LHCN-M2 (cell line): ENCODE data around the gene SPATA46. TPM values are rescaled to one million over a fixed set of nuclear protein-coding genes. Genes with fewer than 3 reads are reported as not detected.
A peak's percentile ranks its signal among the peaks of the same experiment; 100 is the strongest.
"Not testable (repeated sequence)": the region's sequence is repeated elsewhere in the genome, so short reads cannot be mapped to it uniquely, and the experiment has no call there.

Experiments
- DNase-seq: peaks from one replicate; pipeline ENCODE4 v3.0.0-alpha.2; 2012; ENCODE audit warnings: low read depth
- total RNA-seq: library from RNA; depleted of rRNA; stranded (reverse); fragments of >200 nt; gene quantifications from 2 replicates; pipeline ENCODE4 v1.2.3, GENCODE V29; 2014

The SPATA46 gene
- total RNA-seq, 1 experiment from 2014 or later, result not detected

- DNase-seq, result peak; percentile 70
Measured at GRCh38 chr1:162357681-162358266, 18.9 kb downstream of the SPATA46 start.

DNA sequence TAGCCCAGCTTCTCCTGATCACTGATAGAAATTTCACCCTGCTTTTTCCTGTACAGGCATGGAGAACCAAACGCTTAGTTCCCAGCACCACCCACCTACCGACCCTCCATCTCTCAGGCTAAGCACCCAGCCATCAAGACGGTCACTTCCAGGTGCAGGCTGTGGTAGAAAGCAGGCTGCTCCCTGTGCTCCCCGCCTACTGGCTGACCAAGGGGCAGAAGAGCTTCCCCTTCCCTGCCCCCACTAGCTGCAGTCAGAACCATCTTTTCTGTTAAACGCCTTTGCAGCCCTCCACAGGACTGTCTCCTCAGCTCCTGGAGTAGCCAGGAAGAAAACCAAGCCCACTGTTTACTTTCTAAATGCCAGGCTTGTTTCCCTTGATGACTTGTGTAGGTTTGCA lies 23.0 kb downstream of the SPATA46 start:
- DNase-seq, result no peak

GRCh38 chr1:162353078-162353477 lies 23.6 kb downstream of the SPATA46 start:
- no peak for DNase-seq

- not testable (repeated sequence) for DNase-seq
Measured at GRCh38 chr1:162351874-162352273, 24.8 kb downstream of the SPATA46 start.

- DNase-seq, result no peak
Measured at GRCh38 chr1:162351246-162351842, 25.3 kb downstream of the SPATA46 start.

GRCh38 chr1:162349635-162350330 lies 26.9 kb downstream of the SPATA46 start:
- peak; percentile 57 for DNase-seq

- DNase-seq, result no peak
Measured at GRCh38 chr1:162347281-162347680, 29.4 kb downstream of the SPATA46 start.

DNA sequence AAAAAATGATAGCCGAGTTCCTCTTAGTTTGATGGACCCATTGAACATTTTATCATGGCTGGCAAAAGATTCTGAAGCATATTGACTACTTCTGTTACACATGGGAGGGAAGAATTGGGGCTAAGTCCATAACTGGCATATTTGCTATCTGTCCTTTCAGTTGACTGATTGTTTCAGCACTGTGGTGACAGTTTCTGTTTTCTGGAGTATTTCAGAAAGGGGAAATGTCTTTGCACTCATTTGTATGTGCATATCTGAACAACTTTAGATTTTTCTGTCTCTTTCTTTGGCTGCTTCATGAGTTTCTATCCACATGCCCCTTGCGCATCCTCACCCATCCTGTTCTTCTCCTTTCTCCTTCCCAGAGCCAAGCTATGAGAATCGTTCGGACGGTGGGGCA lies 33.2 kb downstream of the SPATA46 start:
- DNase-seq, result no peak

- no peak for DNase-seq
Measured at GRCh38 chr1:162342452-162342983, 34.1 kb downstream of the SPATA46 start.

DNA sequence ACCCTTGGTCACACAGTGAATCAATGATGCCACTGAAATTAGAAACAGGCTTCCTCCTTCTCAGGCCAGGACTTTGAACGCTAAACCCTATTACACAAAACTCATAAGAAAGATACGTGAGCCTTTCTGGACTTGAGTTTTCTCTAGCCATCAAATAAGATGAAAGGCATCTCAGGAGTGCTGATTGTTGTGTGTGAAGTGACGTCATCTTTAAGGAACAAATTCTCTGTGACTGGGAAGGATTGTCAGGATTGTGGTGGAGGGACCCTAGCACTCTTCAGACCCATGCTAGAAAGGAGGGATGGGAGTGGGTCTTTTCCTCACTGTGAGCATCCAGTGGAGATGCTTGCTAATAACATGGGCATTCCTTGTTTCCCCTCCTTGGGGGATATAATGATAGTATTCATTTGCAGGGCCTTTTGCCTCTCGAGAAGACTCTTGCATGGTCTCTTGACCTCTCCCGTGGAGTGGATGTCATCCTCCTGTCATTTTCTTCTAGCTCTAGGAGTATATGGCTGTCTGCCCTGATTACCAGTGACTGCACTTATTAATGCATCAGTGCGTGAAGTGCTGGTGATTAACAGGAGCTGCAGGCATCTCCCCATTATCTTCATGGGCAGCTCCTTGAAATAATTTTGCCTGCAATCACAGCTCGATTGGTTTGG lies 39.9 kb downstream of the SPATA46 start:
- DNase-seq, result no peak

GRCh38 chr1:162335126-162335525 lies 41.5 kb downstream of the SPATA46 start:
- DNase-seq, result no peak

GRCh38 chr1:162333991-162334390 lies 42.7 kb downstream of the SPATA46 start:
- DNase-seq, result no peak

GRCh38 chr1:162329826-162330225 lies 46.8 kb downstream of the SPATA46 start:
- DNase-seq, result peak; percentile 41

- DNase-seq, result no peak
Measured at GRCh38 chr1:162328512-162328911, 48.1 kb downstream of the SPATA46 start.

GRCh38 chr1:162327788-162328165 lies 48.9 kb downstream of the SPATA46 start:
- DNase-seq, result no peak

- peak; percentile 44 for DNase-seq
Measured at GRCh38 chr1:162327144-162327787, 49.4 kb downstream of the SPATA46 start.

- DNase-seq, result no peak
Measured at GRCh38 chr1:162326559-162326958, 50.1 kb downstream of the SPATA46 start.

DNA sequence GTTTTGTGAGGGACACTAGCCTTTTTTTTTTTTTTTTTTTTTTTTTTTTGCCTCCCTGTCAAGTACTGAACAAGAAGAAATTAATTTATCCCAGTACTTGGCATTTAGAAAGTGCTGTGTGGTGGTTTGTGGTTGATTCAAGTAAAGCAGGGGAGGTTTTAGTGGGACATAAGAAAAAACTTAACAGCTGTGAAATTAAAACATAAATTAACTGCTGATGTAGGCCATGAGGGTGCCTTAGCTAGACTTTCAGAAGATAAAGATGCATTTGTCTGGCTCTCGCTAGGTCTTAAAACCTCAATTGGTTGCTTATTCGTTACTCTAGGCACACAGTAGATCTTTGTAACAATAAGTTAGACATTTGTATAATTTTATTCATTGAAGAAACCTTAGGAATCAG lies 52.3 kb downstream of the SPATA46 start:
- DNase-seq, result peak; percentile 59
